HK-2 (cell line): ENCODE measurements around the gene ZDHHC12.
"Not testable (repeated sequence)": the region's sequence is repeated elsewhere in the genome, so short reads cannot be mapped to it uniquely, and the experiment has no call there.

Source experiments
- DNase-seq: peaks from one replicate; pipeline ENCODE4 v3.0.0-alpha.2; 2018; ENCODE audit not compliant: unreplicated experiment

ZDHHC12 gene

DNA sequence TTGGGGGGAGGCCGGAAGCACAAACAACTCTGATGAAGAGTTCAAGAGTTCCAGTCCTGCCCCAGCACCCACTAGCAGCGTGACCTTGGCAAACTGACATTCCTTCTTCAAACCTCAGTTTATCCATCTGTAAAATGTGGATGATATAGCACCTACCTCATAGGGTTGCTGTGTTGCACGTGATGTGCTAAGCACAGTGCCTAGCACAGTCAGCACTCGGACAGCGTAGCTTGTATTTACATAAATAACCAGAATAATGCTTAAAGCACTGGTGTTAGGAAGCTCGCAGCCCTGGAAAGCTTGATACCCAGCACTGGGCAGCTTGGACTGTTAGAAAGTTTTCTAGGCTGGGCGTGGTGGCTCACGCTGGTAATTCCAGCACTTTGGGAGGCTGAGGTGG lies 16.5 kb downstream of the ZDHHC12 start:
- DNase-seq = no peak

DNA sequence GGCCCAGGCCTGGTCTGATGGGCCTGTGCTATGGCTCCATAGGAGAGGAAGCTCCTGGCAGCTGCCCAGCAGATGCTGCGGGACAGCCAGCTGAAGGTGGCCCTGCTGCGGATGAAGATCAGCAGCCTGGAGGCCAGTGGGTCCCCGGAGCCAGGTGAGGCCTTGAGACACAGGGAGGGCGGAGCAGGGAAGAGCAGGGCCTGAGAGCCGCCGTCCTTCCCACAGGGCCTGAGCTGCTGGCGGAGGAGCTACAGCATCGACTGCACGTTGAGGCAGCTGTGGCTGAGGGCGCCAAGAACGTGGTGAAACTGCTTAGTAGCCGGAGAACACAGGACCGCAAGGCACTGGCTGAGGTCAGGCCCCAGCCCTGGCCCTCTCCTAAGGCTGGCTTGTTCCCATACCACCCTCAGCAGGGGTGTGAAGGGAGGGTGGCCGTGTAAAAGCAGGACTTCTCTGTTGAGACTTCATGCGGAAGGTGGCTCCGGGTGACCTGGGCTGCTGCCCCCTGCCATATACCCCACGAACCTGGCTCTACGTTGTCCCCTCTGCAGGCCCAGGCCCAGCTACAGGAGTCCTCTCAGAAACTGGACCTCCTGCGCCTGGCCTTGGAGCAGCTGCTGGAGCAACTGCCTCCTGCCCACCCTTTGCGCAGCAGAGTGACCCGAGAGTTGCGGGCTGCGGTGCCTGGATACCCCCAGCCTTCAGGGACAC lies 17.1 kb downstream of the ZDHHC12 start:
- no peak for DNase-seq

DNA sequence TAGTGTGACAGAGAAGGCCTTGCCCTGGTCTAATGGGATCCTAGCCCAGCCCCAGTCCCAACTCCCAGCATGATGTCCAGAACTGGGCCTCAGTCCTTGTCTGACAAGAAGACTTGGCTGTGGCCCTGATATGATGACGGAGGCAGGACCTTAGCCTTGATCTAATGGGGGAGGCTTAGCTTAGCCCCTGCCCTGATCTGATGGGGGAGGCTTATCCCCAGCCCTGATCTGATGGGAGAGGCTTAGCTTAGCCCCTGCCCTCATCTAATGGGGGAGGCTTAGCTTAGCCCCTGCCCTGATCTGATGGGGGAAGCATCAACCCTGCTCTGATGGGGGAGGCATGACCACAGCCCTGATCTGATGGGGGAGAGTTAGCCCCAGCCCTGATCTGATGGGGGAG lies 17.9 kb downstream of the ZDHHC12 start:
- DNase-seq = no peak

DNA sequence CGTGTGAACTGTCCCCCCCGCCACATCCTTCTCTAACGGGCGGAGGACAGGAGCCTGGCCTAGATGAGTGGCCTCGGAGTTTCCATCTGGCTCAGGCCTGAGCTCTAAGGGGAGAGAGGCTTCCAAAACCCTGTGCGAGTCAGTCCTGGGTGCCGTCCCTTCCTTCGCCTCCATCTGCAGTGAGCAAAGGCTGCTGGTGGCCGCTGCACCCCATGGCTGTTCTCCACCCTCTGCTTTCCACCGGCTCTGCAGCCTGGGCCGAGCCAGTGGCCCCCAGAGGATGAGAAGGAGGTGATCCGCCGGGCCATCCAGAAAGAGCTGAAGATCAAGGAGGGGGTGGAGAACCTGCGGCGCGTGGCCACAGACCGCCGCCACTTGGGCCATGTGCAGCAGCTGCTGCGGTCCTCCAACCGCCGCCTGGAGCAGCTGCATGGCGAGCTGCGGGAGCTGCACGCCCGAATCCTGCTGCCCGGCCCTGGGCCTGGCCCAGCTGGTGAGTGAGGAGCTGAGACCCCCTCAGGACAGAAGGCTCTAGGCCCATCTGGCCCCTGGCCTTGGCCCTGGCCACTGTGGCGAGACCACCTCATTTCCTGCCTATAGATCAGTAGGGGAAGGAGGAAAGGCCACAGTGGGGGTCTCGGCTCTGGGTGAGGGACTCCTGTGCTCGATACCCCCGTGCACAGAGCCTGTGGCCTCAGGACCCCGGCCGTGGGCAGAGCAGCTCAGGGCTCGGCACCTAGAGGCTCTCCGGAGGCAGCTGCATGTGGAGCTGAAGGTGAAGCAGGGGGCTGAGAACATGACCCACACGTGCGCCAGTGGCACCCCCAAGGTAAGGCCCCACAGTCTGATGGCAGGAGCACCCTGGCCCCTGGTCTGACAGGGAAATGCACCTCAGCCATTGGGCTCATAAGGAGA lies 18.6 kb downstream of the ZDHHC12 start:
- DNase-seq = no peak

DNA sequence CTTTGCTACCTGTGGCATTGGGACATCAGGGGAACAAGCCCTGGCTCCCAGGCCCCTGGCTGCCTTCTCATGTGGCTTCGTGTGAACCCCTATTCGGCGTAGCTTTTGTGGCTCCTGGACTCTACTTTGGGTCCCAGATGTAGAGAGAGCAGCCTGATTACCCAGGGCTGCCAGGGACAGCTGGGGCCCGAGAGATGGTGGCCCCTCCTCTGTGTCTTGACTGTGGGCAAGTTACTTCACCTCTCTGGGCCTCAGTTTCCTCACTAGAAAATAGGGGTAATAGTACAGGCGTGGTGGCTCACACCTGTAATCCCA lies 19.6 kb downstream of the ZDHHC12 start:
- no peak for DNase-seq

- DNase-seq = no peak
Observed at GRCh38 chr9:128703616-128704355, 20.1 kb downstream of the ZDHHC12 start.

- peak; percentile 57 for DNase-seq
Observed at GRCh38 chr9:128702949-128703615, 20.8 kb downstream of the ZDHHC12 start.

DNA sequence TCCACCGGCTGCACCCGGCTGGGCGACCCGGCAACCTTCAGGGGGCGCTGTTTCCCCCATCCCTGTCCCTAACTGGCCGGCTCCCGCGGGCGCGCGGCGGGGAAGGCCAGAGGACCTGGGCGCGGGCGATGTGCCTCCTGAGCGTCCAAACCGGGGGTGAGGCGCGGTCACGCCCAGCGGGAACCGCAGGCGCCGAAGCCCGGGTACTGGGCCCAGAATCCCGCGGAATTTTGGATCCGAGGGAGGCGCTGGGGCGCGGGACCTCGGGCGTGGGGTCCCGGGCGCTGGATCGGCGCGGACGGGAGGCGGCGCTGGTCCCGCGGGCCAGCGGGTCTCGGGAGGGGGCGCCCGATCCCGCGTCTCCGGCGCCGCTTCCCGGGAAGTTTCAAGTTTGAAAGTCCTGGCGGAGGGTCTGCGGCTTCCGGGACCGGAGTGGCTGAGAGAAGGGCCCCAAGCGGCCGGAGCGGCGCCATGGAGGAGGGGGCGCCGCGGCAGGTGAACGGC lies 21.4 kb downstream of the ZDHHC12 start, which contains the start of gene PKN3:
TSS of gene PKN3 (plus strand) at position 59 of the 504 bp plus-strand sequence. CDS start at position 472, 413 bp downstream.
- peak; percentile 96 for DNase-seq

DNA sequence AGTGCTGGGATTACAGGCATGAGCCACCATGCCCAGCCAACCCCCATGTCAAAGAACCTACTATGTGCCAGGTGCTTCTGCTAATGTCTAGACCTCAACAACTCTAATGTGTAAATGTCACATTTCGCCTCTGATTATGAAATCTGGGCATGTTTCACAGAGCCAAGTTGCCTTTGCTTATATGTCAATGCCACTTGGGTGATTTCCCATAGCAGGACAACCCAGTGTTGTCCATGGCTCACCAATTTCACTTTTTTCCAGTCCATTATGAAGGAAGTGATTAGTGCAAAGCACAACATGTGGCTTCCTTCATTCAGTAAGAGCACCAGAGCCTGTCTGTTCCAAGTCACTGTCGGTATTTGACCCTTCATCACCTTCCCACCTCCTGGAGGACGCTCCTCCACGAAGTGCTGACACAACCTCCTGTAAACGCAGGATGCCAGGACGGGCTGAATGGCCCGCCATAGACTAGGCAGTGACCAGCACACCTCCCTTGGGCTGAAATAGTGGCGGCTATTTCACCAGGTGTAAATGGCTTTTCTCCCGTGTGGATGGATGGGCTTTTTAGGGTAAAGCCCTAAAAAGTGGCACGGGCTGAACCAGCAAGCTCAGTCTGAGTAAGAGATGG lies 22.6 kb downstream of the ZDHHC12 start:
- DNase-seq = no peak

- not testable (repeated sequence) for DNase-seq
Observed at GRCh38 chr9:128699096-128699795, 24.7 kb downstream of the ZDHHC12 start.

DNA sequence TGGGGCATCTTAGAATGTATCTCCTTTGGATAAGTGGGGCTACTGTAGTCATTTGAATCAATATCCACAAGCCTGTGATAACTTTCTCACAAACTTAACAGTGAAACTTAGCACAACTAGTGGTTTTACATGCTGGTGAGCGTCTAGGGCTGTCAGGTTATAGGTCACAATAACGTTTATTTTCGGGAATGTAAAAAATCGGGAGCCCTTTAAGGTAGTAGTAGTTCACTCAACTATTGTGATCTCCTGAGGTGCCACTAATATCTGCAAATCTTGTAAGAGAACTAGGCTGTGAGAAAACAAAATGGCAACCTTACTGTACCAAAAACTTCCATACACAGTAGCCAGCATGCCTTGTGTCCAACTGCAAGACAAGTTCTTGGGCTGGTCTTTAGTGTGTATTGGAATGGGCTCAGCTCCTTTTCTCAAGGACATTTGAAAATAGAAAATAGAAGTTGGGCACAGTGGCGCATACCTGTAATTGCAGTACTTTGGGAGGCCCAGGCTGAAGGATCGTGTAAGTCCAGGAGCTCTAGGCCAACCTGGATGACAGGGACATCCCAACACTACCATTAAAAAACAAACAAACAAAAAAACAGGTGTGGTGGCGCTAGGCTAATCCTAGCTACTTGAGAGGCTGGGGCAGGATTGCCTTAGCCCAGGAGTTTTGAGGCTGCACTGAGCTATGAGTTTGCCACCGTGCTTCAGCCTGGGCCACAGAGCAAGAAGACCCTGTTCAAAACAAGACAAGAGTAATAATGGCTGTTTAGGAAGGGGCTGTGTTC lies 26.8 kb downstream of the ZDHHC12 start:
- no peak for DNase-seq

- no peak for DNase-seq
Observed at GRCh38 chr9:128694344-128694743, 29.6 kb downstream of the ZDHHC12 start.

DNA sequence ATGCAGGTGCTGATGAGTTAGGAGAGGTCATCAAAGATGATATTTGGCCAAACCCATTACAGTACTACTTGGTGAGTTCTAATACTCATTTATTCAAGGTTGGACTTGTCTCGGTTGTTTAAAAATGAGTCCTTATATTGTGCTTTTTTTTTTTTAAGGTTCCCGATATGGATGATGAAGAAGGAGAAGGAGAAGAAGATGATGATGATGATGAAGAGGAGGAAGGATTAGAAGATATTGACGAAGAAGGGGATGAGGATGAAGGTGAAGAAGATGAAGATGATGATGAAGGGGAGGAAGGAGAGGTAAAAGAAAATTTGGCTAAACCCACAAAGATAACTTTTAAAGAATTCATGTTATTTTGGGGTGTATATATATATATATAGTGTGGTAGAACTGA lies 30.2 kb downstream of the ZDHHC12 start:
- DNase-seq = not testable (repeated sequence)

- DNase-seq = no peak
Observed at GRCh38 chr9:128690684-128691034, 33.3 kb downstream of the ZDHHC12 start.

- peak; percentile 38 for DNase-seq
Observed at GRCh38 chr9:128689820-128690683, 33.9 kb downstream of the ZDHHC12 start.

DNA sequence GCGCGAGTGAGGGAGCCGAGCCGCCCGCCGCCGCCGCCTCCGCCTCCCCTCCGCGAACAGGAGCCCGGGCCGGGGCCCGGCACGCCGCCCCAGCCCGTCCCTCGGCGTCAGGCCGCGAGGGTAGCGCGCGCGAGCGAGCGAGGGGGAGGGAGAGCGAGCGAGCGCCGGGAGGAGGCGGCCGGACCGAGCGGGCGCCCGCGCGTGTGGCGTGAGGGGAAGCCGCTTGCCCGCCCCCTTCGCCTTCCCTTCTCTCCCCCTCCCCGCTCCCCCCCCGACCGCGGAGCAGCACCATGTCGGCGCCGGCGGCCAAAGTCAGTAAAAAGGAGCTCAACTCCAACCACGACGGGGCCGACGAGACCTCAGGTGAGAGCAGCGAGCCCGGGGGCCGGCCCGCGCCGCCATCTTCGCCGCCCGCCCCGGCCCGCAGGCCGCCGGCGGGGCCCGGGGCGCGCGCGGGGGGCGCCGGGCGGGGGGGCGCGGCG lies 34.6 kb downstream of the ZDHHC12 start:
- DNase-seq = no peak

GRCh38 chr9:128688501-128689292 lies 35.2 kb downstream of the ZDHHC12 start, which contains the start of gene SET:
TSS of gene SET (plus strand) at chr9:128689222. CDS start at chr9:128689583, 361 bp downstream.
- peak; percentile 89 for DNase-seq

DNA sequence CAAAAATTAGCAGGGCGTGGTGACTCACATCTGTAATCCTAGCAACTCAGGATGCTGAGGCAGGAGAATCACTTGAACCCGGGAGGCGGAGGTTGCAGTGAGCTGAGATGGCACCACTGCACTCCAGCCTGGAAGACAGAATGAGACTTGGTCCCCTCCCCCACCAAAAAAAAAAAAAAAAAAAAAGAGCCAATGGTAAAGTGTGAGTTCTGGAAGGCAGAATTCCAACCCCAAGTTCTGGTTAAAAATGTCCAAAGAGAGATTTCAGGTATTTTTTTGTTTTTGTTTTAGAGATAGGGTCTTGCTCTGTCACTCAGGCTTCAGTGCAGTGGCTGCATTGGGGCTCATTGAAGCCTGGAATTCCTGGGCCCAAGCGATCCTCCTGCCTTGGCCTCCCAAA lies 36.5 kb downstream of the ZDHHC12 start:
- DNase-seq = no peak
